Measurements from ENCODE around the gene ODF4.
"Not testable (repeated sequence)": the region's sequence is repeated elsewhere in the genome, so short reads cannot be mapped to it uniquely, and the experiment has no call there.

The ODF4 gene

GRCh38 chr17:8324132-8324531 is 15.5 kb upstream of the ODF4 start:
- in situ Hi-C loops (cut with HindIII; ENCODE audit: low sequenced_read_pairs): loop anchor here (25.0 kb wide), 1 partner anchor 212 kb away; the partner anchor contains the start of genes ALOXE3 and HES7

GRCh38 chr17:8324923-8325322 is 14.7 kb upstream of the ODF4 start:
- in situ Hi-C loops (cut with HindIII; ENCODE audit: low sequenced_read_pairs): loop anchor here (25.0 kb wide), 1 partner anchor 213 kb away; the partner anchor contains the start of genes ALOXE3 and HES7

GRCh38 chr17:8326511-8327302 is 12.9 kb upstream of the ODF4 start:
- in situ Hi-C loops (cut with HindIII; ENCODE audit: low sequenced_read_pairs): no loop called here

- in situ Hi-C loops (cut with HindIII; ENCODE audit: low sequenced_read_pairs): no loop called here
These were observed 12.4 kb upstream of the ODF4 start for GRCh38 chr17:8327303-8327649.

GRCh38 chr17:8332128-8332527 is 7.5 kb upstream of the ODF4 start:
- in situ Hi-C loops (cut with HindIII; ENCODE audit: low sequenced_read_pairs): no loop called here

GRCh38 chr17:8332688-8333087 is 7.0 kb upstream of the ODF4 start:
- in situ Hi-C loops (cut with HindIII; ENCODE audit: low sequenced_read_pairs): no loop called here

- in situ Hi-C loops (cut with HindIII; ENCODE audit: low sequenced_read_pairs): no loop called here
These were observed 6.4 kb upstream of the ODF4 start for GRCh38 chr17:8333281-8333680.

GRCh38 chr17:8337802-8338752 is 1.6 kb upstream of the ODF4 start:
- in situ Hi-C loops (cut with HindIII; ENCODE audit: low sequenced_read_pairs): no loop called here

GRCh38 chr17:8338753-8339140 is 893 bp upstream of the ODF4 start:
- in situ Hi-C loops (cut with HindIII; ENCODE audit: low sequenced_read_pairs): no loop called here

- in situ Hi-C loops (cut with HindIII; ENCODE audit: low sequenced_read_pairs): no loop called here
These were observed 1.8 kb downstream of the ODF4 start for GRCh38 chr17:8341456-8341855.

GRCh38 chr17:8345052-8345690 is 5.5 kb downstream of the ODF4 start:
- in situ Hi-C loops (cut with HindIII; ENCODE audit: low sequenced_read_pairs): no loop called here

GRCh38 chr17:8345951-8346665 is 6.5 kb downstream of the ODF4 start:
- in situ Hi-C loops (cut with HindIII; ENCODE audit: low sequenced_read_pairs): no loop called here

- in situ Hi-C loops (cut with HindIII; ENCODE audit: low sequenced_read_pairs): not testable (repeated sequence)
These were observed 7.4 kb downstream of the ODF4 start for GRCh38 chr17:8347001-8347400.

GRCh38 chr17:8350339-8350738 is 10.7 kb downstream of the ODF4 start:
- in situ Hi-C loops (cut with HindIII; ENCODE audit: low sequenced_read_pairs): no loop called here

- in situ Hi-C loops (cut with HindIII; ENCODE audit: low sequenced_read_pairs): no loop called here
These were observed 14.1 kb downstream of the ODF4 start for GRCh38 chr17:8353736-8354135.

GRCh38 chr17:8354236-8354635 is 14.6 kb downstream of the ODF4 start:
- in situ Hi-C loops (cut with HindIII; ENCODE audit: low sequenced_read_pairs): no loop called here

GRCh38 chr17:8357910-8358309 is 18.3 kb downstream of the ODF4 start:
- in situ Hi-C loops (cut with HindIII; ENCODE audit: low sequenced_read_pairs): no loop called here

GRCh38 chr17:8359769-8360168 is 20.1 kb downstream of the ODF4 start:
- in situ Hi-C loops (cut with HindIII; ENCODE audit: low sequenced_read_pairs): no loop called here

GRCh38 chr17:8360260-8360659 is 20.6 kb downstream of the ODF4 start:
- in situ Hi-C loops (cut with HindIII; ENCODE audit: low sequenced_read_pairs): no loop called here

- in situ Hi-C loops (cut with HindIII; ENCODE audit: low sequenced_read_pairs): no loop called here
These were observed 21.1 kb downstream of the ODF4 start for GRCh38 chr17:8360751-8361150.

Data from DLD1 (cell line).